CD4-positive, alpha-beta T cell treated with Interferon alpha-2 for 1 hour (primary cell): ENCODE measurements around the gene TOP2B.

Source experiments
- DNase-seq, 2 donors: peaks; one replicate each; pipeline ENCODE4 v3.0.0-alpha.2; 2020 to 2022

Gene TOP2B

DNA sequence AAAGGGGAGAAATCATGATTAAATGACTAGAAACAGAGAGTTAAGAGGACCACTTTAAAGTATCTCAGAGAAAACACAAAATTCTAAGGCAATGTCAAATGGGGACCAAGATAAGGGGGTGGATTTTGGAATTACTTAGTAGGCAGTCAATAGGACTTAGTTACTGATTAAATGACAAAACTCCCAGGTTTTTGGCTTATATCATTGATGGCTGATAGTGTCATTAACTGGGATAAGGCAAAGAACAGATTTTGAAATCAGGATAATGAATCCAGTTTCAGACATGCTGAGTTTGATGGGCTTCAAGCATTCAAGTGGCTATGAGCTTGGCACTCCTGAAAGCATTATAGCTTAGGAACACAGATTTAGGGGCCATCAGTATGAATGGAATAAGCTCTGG is 53.9 kb downstream of the TOP2B start:
- no peak for DNase-seq

DNA sequence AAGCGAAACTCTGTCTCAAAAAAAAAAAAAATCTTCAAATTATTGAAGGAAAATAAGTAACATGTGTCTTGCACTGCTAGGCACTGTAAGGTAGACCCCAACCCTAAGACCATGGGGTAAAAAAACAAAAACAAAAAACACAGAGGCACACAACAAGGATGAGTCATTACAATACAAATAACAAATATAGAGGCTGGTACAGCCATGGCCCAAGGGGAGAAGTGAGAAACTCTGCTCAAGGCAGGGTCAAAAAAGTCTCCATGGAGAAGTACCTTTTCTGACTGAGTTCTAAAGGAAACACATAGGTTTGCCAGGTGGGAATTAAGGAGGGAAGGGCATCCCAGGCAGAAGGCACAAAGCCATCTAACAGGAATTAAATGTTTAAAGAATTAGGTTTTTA is 54.5 kb downstream of the TOP2B start:
- no peak for DNase-seq

DNA sequence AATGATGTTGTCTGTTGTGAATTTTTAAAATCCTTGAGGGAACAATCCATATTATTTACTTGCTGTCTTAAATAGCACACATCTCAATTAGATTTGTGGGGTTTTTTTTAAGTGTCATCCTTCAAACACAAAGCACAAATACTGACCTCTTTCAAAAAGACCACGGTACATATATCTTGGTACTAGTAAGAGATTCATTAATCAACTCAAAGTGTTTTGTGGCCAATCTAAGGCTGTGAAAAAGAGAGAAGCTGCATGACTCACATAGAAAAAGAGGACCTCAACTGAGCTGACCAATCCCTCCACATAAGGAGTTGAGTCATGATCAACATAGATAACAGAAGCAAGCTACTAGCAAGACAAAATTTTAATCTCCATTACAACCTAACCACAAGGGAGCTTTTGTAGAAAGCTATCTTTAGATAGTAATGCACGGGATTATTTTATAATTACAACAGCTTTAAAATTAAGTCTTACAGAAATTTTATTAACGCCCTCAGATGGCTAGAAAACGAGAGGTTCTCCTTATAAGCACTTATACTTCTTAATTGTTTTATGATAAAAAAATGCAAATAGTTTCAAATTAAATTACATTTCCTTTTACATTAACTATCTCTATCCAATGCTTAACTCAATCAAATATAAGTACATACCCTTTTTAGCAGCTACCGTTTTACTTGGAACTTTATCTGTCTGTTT is 60.5 kb downstream of the TOP2B start:
- no peak for DNase-seq

DNA sequence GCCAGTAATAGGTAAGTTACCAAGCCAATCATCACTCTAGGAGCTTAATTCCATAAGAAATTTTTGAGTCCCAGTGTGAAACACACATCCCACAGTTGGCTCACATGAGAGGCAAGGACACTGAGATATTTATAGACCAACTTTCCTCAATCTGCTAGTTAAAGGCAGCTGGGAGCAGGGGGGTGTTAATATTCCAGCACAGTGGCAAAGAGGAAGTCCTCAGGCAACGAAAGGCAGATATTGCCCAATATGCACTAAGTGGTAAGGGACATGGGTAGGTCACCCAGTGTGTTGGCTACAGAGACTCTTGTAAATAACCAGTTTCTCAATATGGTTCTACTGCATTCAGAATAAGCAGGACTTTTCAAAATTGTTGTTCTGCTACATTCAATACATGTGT is 61.0 kb downstream of the TOP2B start:
- no peak for DNase-seq

DNA sequence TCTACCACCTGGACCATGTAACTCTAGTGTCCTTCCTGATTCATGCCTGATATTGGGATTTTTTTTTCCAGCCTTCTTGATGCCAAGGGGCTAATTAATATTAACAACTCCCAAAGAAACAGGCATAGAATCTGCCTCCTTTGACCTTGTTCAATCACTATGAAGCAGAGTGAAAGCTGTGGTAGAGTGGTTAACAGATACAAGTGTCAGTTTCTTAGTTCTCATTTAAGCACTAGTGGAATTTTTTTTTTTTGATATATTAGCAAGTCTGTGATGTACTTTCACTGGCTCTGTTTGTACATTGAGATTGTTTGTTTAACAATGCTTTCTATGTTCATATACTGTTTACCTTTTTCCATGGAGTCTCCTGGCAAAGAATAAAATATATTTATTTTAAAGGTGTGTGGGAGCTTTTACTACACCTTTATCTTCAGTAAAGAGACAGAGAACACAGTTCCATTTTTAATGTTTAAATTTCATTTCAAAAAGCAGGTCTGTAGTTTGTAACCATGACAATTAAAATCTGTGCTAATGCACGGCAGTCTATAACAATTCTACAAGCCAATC is 67.1 kb downstream of the TOP2B start:
- no peak for DNase-seq

DNA sequence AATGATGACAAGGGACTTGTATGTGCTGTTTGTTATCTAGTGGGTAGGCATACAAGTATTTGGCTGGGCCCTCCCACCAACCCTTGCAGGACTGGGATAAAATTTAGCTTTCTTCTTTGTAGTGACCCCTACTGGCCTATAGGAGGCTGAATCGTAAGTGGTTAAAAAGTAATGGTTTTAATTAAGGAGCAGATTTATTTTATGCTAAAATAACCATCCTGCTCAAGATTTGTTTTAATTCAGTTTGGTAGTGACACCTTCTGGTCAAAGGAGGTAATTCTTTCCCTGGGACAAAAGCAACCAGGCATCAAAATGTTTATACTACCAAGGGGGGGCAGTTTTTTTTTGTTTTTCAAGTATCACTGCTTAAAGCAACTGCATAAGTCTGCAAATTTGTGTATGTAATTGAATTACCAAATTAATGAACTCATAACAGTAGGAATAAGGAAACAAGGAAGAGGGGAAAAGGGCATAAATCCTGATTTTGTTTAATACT is 70.7 kb downstream of the TOP2B start:
- peak in 1 of 2 donors; percentile 51 for DNase-seq

DNA sequence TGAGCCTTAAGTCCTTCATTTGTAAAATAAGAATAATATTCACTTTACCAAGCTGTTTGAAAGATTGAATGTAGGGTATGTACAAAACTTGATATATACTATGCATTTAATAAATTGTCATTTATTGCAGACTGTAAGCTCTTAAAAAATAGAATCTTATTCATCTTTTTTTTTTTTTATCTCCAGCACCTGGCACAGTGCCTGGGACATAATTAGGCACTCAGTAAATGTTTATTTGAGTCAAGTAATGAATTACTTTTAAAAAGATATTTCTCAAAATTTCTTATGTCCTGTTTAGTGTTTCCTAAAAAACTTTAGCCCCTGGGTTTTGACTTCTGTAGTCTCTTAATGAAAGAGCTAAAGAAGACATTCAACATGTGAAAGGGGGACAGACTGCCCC is 71.7 kb downstream of the TOP2B start:
- DNase-seq, result no peak

DNA sequence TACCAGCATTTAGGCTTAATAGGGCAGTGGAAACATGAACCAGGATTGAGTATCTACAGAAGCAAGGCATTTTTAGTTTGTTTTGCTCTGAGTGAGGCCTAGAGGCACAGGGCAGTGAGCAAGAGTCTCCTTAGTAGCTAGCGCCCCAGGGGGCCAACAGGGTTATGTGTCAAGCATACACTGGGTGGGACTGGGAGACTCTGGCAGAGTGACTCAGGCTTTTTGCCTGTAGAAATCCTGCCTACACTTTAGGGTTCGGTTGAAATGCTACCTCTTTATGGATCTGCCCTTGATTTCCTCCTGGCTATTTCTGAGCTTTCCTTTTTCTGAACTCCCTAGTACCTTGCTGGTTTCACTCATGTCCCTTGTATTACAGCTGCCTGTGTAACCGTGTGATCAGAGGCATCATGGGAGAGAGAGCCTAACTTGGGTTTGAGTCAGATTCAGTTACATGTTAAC is 72.2 kb downstream of the TOP2B start:
- no peak for DNase-seq

DNA sequence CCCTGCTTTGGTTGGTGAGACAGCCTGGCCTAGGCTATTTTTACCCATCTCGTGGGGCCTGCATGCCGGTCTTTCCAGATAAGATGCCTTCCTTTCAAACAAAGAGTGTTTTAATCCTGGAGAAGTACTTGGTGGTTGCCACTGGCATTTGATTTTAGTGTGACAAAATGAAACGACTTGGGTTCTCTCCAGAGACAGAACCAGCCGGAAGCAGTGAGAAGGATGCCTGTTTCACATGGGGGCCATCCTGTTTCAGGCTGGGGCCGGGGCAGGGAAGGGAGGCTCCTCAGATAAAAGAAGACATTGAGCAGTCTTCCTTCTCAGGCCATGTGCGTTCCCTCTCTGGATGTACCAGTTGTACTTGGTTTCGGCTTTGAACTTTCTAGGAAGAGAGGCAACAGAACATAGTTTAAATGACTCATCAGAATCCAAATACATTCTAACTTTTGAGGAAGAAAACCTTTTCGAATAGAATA is 74.9 kb downstream of the TOP2B start:
- no peak for DNase-seq

DNA sequence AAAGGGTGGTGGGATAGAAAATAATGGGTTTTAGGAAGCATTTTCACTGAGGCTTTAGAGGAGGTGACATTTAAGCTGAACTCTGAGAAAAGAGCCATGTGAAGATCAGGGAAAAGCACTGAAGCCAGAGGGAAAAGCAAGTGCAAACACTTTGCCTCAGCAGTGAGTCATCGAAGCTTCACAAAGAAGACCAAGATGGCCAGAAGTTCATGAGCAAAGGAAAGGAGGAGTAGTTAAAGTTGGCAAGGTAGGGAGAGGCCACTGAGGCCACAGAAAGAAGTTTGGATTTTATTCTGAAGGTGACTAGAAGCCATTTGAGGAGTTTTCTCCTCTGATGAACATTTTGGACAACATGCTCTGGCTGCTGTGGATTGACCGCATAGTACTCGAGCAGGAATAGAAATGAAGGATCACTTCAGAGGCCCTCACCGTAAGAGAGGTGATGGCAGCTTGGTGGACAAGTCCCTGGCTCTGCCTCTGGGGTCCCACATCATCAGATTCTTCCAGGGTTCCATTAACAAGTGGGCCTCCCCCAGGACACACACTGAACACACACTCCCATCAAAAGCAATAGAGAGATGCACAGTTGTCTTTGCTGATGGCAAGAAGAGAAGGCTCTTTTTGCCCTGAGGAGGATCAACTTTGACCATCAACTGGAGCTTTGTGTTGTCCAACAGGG is 75.5 kb downstream of the TOP2B start:
- no peak for DNase-seq

DNA sequence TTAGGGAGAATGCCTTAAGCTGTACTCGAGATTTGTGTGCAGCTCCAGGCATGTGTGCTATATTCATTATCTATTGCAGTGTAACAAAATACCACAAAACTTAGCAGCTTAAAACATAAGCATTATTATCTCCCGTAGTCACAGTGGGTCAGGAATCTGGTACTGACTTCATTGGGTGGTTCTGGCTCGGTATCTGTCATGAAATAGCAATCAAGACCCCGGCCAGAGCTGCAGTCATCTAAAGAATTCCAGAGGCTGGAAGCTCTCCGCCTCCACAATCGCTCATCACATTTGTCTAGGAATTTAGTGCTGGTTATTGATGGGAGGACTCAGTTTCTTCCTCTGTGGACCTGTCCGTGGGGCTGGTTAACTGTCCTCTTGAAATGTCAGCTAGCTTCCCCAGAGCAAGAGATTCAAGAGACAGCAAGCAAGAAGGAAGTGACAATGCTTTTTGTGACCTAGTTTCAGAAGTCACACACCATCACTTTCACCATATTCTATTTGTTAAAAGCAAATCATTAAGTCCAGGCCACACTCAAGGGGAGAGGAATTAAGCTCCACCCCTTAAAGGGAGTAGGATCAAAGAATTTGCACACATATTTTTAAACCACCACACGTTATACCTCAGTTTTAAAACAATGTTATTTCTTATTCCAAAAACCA is 76.1 kb downstream of the TOP2B start:
- no peak for DNase-seq

DNA sequence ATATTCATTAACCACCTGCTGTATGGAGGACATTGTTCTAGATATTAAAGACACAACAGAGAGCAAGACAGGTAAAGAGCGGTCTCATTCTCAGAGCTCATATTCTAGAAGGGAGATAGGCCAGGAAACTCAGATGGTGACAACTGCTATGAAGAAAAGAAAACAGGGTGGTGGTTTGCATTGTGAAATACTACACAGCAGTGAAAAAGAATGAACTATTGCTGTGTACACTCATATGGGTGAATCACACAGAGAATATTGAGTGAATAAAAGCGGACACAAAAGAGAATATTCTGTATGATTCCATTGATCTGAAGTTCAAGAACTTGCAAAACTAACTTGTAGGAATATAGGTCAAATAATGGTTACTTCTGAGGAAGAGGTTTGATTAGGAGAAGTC is 76.7 kb downstream of the TOP2B start:
- DNase-seq, result no peak

DNA sequence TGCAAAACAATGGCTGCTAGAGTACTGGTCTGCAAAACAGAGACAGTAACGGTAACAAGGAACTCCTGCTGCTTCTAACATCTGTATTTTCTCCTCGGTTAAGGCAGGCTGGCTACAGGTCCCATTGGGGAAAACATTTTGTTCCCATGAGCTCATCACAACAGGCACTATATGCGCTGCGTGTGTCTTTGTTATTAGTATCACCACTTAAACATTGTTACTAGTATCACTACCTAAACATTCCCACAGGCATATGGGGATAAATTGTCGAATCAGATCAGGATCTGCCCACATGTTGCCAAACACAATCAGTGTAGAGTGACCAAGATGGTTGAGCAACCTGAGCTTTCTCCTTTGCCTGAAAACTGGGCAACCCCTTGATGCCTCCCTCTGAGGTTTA is 77.2 kb downstream of the TOP2B start:
- DNase-seq, result no peak

DNA sequence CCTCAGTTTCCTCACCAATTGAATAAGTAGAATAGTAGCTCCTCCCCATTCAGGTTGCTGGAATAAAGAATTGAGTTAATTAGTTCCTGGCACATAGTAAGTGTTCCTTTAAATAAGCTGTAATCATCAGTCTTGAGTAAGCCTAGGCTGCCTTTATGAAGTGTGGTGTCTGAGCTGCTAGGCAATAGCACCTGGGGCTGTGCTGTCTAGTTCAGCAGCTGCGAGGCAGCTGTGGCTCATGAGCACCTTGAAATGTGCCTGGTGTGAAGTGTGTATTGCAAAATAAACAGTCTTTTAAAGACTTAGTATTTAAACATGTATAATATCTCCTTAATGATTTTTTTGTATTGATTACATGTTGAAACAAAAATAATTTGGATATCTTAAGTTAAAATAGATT is 77.6 kb downstream of the TOP2B start:
- DNase-seq, result no peak

DNA sequence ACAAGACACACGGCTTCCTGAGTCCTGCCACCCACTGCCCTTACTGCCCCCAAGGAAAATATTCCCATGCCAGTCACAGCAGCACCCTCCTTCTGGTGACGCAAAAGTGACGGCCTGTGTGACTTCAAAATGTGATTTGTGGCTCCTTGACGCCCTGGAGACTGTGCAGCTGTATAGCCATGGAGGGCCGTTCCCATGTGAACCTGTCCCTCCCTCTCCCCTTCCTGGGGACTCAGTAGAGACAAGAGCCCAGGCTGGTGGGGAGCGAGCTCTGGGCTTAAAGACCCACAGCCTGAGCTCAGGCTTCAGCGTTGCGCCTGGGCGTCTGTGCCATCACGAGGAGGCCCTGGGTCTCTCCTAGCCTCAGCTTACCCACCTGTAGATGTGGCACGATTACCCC is 78.2 kb downstream of the TOP2B start:
- no peak for DNase-seq

DNA sequence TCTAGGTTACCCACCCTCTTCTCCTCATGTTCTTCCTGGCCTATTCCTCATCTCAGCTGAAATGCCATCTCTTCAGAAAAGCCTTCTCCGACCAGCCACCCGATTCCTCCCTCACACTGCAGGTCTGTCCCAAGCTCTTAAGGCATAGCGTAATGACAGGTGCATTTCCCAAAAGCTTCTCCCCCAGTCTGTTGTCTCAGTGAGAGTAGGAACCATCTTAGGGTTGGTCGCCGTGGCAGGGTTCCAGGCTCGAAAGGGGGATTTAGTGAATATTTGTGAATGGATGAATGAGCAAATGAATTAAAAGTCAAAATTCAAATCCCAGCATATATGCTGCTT is 78.6 kb downstream of the TOP2B start:
- DNase-seq, result no peak

DNA sequence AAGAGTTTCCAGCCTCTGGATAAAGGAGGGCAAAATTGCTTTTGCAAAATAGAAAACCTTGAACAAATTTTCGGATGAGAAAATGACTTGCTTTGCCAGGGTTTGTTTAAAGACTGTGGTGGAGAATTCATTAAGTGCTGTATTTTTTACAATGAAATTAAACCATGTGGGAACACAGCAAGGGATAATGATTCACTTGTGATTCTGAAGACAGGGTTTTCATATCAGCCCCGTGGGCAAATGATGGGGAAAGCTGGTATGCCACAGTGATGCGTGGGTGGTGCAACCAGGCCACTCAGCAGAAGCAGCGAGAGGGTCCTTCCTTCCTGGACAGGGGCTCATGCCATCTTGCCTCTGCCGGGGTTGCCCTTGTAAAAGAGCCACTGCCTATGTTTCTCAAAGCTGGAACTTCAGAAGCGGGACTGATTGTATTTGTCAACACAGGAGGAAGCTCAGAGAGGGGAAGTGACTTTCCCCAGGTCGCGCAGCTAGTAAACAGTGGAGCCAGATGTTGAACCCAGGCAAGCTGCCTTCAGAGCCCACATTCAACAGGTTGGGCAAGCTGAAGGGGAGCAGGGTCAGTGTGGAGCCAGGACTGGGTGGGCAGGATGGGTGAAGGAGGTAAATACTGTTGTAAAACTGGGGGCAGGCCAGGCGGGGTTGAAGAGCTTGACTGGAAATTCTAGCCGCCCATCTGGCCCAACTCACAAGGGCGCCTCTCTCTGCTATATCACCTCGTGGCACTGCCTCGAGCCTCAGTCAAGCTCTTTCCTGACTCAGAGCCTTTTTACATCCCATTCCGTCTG is 79.1 kb downstream of the TOP2B start:
- DNase-seq, result no peak

DNA sequence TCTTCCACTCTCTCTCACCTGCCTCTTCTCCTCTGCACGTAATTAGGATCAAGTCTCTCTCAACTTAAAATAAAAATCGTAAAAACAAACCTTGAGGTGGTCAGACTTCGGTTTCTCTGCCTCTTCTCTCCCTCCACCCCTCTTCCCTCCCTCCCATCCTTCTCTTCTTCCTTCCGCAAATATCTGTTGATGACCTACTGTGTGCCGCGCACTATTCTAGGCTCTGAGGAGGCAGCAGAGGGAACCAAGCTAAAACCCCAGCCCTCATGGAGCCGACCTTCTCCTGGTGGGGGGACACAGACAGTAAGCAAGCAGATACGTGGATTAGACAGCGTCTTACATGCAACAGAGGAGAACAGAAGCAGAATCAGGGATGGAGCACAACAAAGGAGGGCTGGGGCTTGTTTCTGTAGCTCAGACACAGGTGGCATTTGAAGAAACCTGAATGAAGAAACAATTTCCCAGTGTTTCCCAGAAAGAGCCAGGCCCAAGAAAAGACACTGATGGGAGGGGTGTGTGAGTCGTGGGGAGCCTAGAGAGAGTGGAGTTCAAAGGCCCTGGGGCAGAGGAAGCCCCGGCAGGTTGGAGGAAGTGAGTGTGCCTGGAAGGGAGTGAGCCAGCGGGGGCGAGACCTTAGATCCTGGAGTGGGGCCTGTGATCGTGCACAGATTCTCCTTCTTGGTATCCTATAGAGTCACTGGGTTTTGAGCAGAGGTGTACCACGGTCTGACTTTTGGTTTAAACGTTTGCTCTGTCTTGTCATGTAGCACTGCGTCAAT is 80.5 kb downstream of the TOP2B start:
- DNase-seq, result no peak

DNA sequence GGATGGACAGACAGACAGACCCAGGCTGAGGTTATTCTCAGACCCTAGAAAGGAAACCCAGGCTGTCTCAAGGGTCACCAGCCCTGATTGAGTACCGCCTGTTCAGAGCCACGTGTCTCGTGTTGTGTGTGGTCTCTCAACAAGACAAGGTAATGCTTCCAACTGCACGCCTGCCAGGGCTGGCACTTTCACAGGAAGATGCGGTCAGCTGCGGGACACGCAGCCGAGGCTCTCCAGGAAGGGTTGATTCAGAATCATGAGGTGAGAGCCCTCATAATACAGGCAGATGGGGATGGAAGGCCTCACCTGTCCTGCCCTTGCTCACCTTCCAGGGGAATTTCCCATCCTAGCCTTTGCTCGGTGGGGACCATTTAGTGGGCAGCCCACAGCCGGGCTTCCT is 81.4 kb downstream of the TOP2B start:
- no peak for DNase-seq

DNA sequence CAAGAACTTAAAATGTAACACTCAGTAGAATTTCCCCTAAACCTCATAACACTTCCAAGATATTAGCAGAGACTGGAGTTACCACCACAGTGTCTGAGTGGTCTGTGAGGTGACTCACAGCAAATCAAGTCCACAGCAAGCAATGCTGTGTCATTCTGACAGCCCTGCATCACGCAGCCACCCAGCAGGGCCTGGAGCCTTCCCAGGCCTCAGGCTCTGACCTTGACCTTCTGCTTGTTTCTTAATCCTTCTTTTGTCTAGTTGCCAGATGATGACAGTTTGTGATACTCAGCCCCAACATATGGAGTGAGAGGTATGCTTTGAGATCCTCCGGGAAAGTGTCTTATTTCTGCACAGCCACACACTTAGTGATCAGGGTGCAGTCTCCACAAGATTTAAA is 82.5 kb downstream of the TOP2B start:
- DNase-seq, result no peak

DNA sequence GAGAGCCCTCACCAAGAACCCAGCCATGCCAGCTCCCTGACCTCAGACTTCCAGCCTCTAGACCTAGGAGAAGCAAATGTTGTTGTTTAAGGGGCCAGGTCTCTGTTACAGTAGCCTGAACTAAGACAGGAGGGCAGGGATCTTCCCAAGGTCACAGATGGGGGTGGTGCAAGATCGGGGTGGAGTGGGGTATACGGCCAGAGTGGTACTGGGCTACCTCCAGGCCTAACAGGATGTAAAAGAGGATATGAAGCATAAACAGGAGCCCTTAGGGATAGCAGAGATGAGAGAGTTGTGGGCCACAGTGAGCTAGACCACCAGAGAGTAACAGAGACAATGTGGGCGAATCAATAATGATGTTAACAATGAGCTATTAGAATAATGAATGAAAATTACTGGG is 82.9 kb downstream of the TOP2B start:
- no peak for DNase-seq

DNA sequence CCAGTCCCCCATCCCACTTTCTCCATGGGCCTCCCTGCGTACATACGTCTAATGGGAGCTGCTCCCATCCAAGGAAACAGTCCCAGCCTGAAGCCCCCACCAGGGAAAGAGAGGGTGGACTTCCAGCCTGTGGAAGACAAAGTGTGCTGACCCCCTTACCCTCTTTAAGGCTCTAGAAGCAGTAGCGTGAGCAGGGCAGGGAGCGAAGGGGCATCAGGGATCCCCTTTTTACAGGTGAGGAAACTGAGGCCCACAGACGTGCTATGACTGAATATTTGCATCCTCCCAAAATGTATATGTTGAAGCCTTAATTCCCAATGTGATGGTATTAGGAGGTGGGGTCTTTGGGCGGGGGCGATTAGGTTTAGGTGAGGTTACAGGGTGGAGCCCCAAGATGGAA is 83.4 kb downstream of the TOP2B start:
- no peak for DNase-seq
